Fibroblast of lung (primary cell): ENCODE data around the gene GRID1. TPM values are rescaled to one million over a fixed set of nuclear protein-coding genes. Genes with fewer than 3 reads are reported as not detected.

ENCODE experiments used
- DNase-seq, 2 donors: peaks; one replicate each; pipeline versions ENCODE4 v3.0.0 to v3.0.0-alpha.2; 2010; ENCODE audit warnings: low read depth in 2 of 2
- H2AFZ ChIP-seq: 2 replicates; pipeline ENCODE4 v1.5.1; 2012; ENCODE audit warnings: low read length, control low read depth, inconsistent platforms
- H3K27ac ChIP-seq: 2 replicates; pipeline ENCODE4 v1.5.1; 2011; ENCODE audit warnings: low read length, control low read depth; ENCODE audit not compliant: insufficient read depth
- H3K27me3 ChIP-seq: 2 replicates; pipeline ENCODE4 v1.5.1; 2011; ENCODE audit warnings: mild to moderate bottlenecking, low read length; ENCODE audit not compliant: control insufficient read depth, insufficient read depth
- H3K36me3 ChIP-seq: 2 replicates; pipeline ENCODE4 v1.5.1; 2011; ENCODE audit warnings: low read length; ENCODE audit not compliant: control insufficient read depth, insufficient read depth
- H3K4me1 ChIP-seq: 2 replicates; pipeline ENCODE4 v1.5.1; 2011; ENCODE audit warnings: low read length; ENCODE audit not compliant: control insufficient read depth, insufficient read depth; ENCODE audit errors: extremely low read depth
- H3K4me2 ChIP-seq: 2 replicates; pipeline ENCODE4 v1.5.1; 2011; ENCODE audit warnings: low read length, control low read depth; ENCODE audit not compliant: insufficient read depth; ENCODE audit errors: extremely low read depth
- H3K4me3 ChIP-seq, 4 experiments: fragments of 200-600 bp in 1 of 4; sonication (generic) in 1 of 4; replicated peaks in 1 of 4; 2 replicates each; pipeline ENCODE4 v1.5.1; 2011 to 2016; ENCODE audit warnings: low read length in 4 of 4, low read depth in 3 of 4, mild to moderate bottlenecking in 3 of 4, control low read depth in 2 of 4, inconsistent platforms in 1 of 4, mixed read lengths in 1 of 4; ENCODE audit not compliant: insufficient read depth in 1 of 4; ENCODE audit errors: control extremely low read depth in 1 of 4
- H3K79me2 ChIP-seq: 2 replicates; pipeline ENCODE4 v1.5.1; 2012; ENCODE audit warnings: mild to moderate bottlenecking, low read length, inconsistent platforms; ENCODE audit not compliant: control insufficient read depth, insufficient read depth
- H3K9ac ChIP-seq: 2 replicates; pipeline ENCODE4 v1.5.1; 2011; ENCODE audit warnings: mild to moderate bottlenecking, low read length, control low read depth; ENCODE audit not compliant: insufficient read depth
- H3K9me3 ChIP-seq: 2 replicates; pipeline ENCODE4 v1.5.1; 2012; ENCODE audit warnings: low read depth, low read length; ENCODE audit not compliant: control insufficient read depth, insufficient read depth
- H4K20me1 ChIP-seq: 2 replicates; pipeline ENCODE4 v1.5.1; 2011; ENCODE audit warnings: low read length; ENCODE audit not compliant: control insufficient read depth, insufficient read depth; ENCODE audit errors: extremely low read depth
- EZH2 ChIP-seq: IDR thresholded peaks from 2 replicates; pipeline ENCODE4 v1.5.1; 2012; ENCODE audit warnings: low read length, control low read depth, mild to moderate bottlenecking; ENCODE audit errors: missing control alignments
- polyA plus RNA-seq, 2 donors: library from polyadenylated mRNA; depleted of rRNA in 1 of 2; stranded (reverse) in 1 of 2; unstranded in 1 of 2; fragments of >200 nt; gene quantifications; 2 replicates each; pipeline ENCODE4 v1.2.1, GENCODE V29; 2011 to 2012; ENCODE audit warnings: missing spikeins in 1 of 2
- total RNA-seq: library from RNA; depleted of rRNA; stranded (reverse); fragments of >200 nt; gene quantifications from 2 replicates; pipeline ENCODE4 v1.2.1, GENCODE V29; 2014
- TF ChIP-seq, protein P1 (sequence below), 2 donors: IDR thresholded peaks in 1 of 2; conservative IDR thresholded peaks in 1 of 2; 1 replicate in 1 of 2; 2 replicates in 1 of 2; pipeline ENCODE4 v1.5.1; 2011 to 2012; ENCODE audit warnings: low read length in 2 of 2, control low read depth in 1 of 2, inconsistent platforms in 1 of 2, low read depth in 1 of 2, mild to moderate bottlenecking in 1 of 2

The GRID1 gene
- total and polyA plus RNA-seq, 2 donors (not counting 1 experiment from before 2014, with no cell fraction given) = 0.03 to 0.33 TPM

DNA sequence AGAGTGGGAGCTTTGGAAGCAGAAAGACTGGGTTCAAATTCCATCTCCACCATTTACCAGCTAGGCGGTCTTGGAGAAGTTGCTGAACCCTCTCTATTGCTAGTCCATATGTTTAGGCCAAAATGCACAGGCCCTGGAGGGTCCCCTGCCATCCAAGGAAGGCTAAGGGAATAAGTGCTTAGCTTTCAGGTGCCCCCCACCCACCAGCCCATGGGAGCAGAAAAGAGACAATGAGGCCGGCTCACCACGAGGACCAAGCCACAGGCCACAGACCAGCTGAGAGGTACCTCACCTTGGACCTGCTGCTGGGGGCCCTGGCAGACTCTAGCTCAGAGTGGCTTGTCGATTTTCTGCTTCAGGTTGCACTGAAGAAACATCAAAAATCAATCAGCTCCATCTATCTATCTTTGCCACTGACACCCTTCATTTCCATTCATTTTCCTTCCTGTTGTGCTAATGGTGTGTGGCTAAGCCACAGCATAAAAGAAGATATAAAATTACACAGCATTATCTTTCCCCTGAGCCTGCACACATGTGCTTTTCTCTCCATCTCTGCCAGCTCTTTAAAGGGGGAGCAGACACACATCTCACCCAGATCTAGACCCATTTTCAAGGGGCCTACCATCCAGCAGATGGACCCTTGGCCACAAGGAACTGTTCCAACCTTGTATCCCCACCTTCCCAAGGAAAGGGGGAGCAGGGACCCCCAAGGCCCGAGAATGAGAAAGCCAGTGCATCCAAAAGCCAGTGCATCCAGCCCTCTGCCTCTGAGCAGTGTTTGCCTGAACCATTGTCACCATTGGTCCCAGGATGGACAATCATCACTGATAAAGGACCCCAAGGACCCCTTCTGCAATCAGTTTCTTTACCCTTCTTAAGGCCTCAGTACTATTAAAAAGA, 65.4 kb downstream of the GRID1 start:
- Histone ChIP-seq H4K20me1 (peaks cover 2% of the 10 kb centered on the region), H3K9me3 (no peaks in the 10 kb centered on the region), H3K9ac (no peak overlapping the region), H3K36me3 (no peaks in the 10 kb centered on the region), H3K4me2 (no peak overlapping the region), H3K79me2 (no peaks in the 10 kb centered on the region), H3K27me3 (no peaks in the 10 kb centered on the region), H3K27ac (no peak overlapping the region), H3K4me1 (no peaks in the 10 kb centered on the region), H2AFZ (no peak overlapping the region), H3K4me3 (no peak overlapping the region)
- no peak for DNase-seq
- no peak for TF ChIP-seq EZH2
- TF ChIP-seq, protein P1, sequence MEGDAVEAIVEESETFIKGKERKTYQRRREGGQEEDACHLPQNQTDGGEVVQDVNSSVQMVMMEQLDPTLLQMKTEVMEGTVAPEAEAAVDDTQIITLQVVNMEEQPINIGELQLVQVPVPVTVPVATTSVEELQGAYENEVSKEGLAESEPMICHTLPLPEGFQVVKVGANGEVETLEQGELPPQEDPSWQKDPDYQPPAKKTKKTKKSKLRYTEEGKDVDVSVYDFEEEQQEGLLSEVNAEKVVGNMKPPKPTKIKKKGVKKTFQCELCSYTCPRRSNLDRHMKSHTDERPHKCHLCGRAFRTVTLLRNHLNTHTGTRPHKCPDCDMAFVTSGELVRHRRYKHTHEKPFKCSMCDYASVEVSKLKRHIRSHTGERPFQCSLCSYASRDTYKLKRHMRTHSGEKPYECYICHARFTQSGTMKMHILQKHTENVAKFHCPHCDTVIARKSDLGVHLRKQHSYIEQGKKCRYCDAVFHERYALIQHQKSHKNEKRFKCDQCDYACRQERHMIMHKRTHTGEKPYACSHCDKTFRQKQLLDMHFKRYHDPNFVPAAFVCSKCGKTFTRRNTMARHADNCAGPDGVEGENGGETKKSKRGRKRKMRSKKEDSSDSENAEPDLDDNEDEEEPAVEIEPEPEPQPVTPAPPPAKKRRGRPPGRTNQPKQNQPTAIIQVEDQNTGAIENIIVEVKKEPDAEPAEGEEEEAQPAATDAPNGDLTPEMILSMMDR (conservative IDR thresholded peaks at IDR 0.05 in 1 of 2, IDR thresholded peaks at IDR 0.05 in 1 of 2; ENCODE audit: low read depth in 1 of 2, low read length in 2 of 2) = no peak

DNA sequence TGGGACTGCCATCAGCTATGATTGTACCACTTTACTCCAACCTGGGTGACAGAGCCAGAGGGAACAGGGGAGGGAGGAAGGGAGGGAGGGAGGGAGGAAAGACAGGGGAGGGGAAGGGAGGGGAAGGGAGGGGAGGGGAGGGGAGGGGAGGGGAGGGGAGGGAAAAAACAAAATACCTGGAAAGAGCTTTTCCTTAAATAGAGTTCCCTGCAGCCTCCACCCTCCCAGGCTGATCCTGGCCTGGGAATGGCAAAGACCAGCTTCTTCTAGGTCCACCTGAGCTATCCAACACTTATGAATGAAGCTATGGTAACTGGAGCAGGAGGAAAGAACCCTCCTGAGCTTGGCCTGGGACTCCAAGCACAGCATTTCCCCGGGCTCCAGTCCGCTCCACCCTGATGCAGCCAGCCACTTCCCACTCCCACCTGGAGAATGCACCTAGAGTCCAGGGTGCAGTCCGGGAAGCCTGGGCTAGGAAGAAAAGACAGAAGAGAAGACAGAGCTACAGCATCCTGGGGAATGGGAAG, 66.1 kb downstream of the GRID1 start:
- Histone ChIP-seq H3K4me2 (no peak overlapping the region), H3K36me3 (no peaks in the 10 kb centered on the region), H3K4me3 (no peak overlapping the region), H3K9ac (no peak overlapping the region), H3K27me3 (no peaks in the 10 kb centered on the region), H3K27ac (no peak overlapping the region), H2AFZ (no peak overlapping the region), H3K79me2 (no peaks in the 10 kb centered on the region), H3K4me1 (no peaks in the 10 kb centered on the region), H3K9me3 (no peaks in the 10 kb centered on the region), H4K20me1 (peaks cover 2% of the 10 kb centered on the region)
- no peak for DNase-seq
- TF ChIP-seq EZH2 = no peak
- TF ChIP-seq, protein P1 (conservative IDR thresholded peaks at IDR 0.05 in 1 of 2, IDR thresholded peaks at IDR 0.05 in 1 of 2; ENCODE audit: low read depth in 1 of 2, low read length in 2 of 2) = no peak

DNA sequence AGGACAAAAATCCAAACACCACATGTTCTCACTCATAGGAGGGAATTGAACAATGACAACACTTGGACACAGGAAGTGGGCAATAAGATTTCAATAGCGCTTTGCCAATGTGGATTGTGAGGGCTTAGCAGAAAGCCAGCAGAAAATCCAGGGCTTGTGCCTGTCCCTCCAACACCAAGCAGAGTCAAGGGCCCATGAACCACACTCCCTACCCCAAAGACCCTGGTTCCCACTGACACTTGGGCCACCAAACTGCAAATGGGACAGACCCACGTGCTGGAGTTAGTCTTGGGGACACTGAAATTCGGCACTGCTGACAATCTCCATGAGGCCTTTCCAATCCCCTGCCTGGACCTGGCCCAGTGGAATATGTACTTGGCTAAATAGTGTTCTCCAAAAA, 67.0 kb downstream of the GRID1 start:
- Histone ChIP-seq H3K4me3 (no peak overlapping the region), H3K27ac (no peak overlapping the region), H3K4me2 (no peak overlapping the region), H2AFZ (no peak overlapping the region), H3K9ac (no peak overlapping the region), H4K20me1 (peaks cover 2% of the 10 kb centered on the region), H3K27me3 (no peaks in the 10 kb centered on the region), H3K79me2 (no peaks in the 10 kb centered on the region), H3K4me1 (no peaks in the 10 kb centered on the region), H3K36me3 (no peaks in the 10 kb centered on the region), H3K9me3 (no peaks in the 10 kb centered on the region)
- DNase-seq = no peak
- TF ChIP-seq, protein P1 (conservative IDR thresholded peaks at IDR 0.05 in 1 of 2, IDR thresholded peaks at IDR 0.05 in 1 of 2; ENCODE audit: low read depth in 1 of 2, low read length in 2 of 2) = no peak
- no peak for TF ChIP-seq EZH2
